Fibroblast of lung (primary cell): ENCODE measurements around the gene SGPL1. TPM values are rescaled to one million over a fixed set of nuclear protein-coding genes. Genes with fewer than 3 reads are reported as not detected.

Experiments used
- DNase-seq, 2 donors: peaks; one replicate each; pipeline versions ENCODE4 v3.0.0 to v3.0.0-alpha.2; 2010; ENCODE audit warnings: low read depth in 2 of 2
- H2AFZ ChIP-seq: 2 replicates; pipeline ENCODE4 v1.5.1; 2012; ENCODE audit warnings: low read length, control low read depth, inconsistent platforms
- H3K27ac ChIP-seq: 2 replicates; pipeline ENCODE4 v1.5.1; 2011; ENCODE audit warnings: low read length, control low read depth; ENCODE audit not compliant: insufficient read depth
- H3K27me3 ChIP-seq: 2 replicates; pipeline ENCODE4 v1.5.1; 2011; ENCODE audit warnings: mild to moderate bottlenecking, low read length; ENCODE audit not compliant: control insufficient read depth, insufficient read depth
- H3K36me3 ChIP-seq: 2 replicates; pipeline ENCODE4 v1.5.1; 2011; ENCODE audit warnings: low read length; ENCODE audit not compliant: control insufficient read depth, insufficient read depth
- H3K4me1 ChIP-seq: 2 replicates; pipeline ENCODE4 v1.5.1; 2011; ENCODE audit warnings: low read length; ENCODE audit not compliant: control insufficient read depth, insufficient read depth; ENCODE audit errors: extremely low read depth
- H3K4me2 ChIP-seq: 2 replicates; pipeline ENCODE4 v1.5.1; 2011; ENCODE audit warnings: low read length, control low read depth; ENCODE audit not compliant: insufficient read depth; ENCODE audit errors: extremely low read depth
- H3K4me3 ChIP-seq, 4 experiments: fragments of 200-600 bp in 1 of 4; sonication (generic) in 1 of 4; replicated peaks in 1 of 4; 2 replicates each; pipeline ENCODE4 v1.5.1; 2011 to 2016; ENCODE audit warnings: low read length in 4 of 4, low read depth in 3 of 4, mild to moderate bottlenecking in 3 of 4, control low read depth in 2 of 4, inconsistent platforms in 1 of 4, mixed read lengths in 1 of 4; ENCODE audit not compliant: insufficient read depth in 1 of 4; ENCODE audit errors: control extremely low read depth in 1 of 4
- H3K79me2 ChIP-seq: 2 replicates; pipeline ENCODE4 v1.5.1; 2012; ENCODE audit warnings: mild to moderate bottlenecking, low read length, inconsistent platforms; ENCODE audit not compliant: control insufficient read depth, insufficient read depth
- H3K9ac ChIP-seq: 2 replicates; pipeline ENCODE4 v1.5.1; 2011; ENCODE audit warnings: mild to moderate bottlenecking, low read length, control low read depth; ENCODE audit not compliant: insufficient read depth
- H3K9me3 ChIP-seq: 2 replicates; pipeline ENCODE4 v1.5.1; 2012; ENCODE audit warnings: low read depth, low read length; ENCODE audit not compliant: control insufficient read depth, insufficient read depth
- H4K20me1 ChIP-seq: 2 replicates; pipeline ENCODE4 v1.5.1; 2011; ENCODE audit warnings: low read length; ENCODE audit not compliant: control insufficient read depth, insufficient read depth; ENCODE audit errors: extremely low read depth
- CTCF ChIP-seq, 2 donors: IDR thresholded peaks in 1 of 2; conservative IDR thresholded peaks in 1 of 2; 1 replicate in 1 of 2; 2 replicates in 1 of 2; pipeline ENCODE4 v1.5.1; 2011 to 2012; ENCODE audit warnings: low read length in 2 of 2, control low read depth in 1 of 2, inconsistent platforms in 1 of 2, low read depth in 1 of 2, mild to moderate bottlenecking in 1 of 2
- EZH2 ChIP-seq: IDR thresholded peaks from 2 replicates; pipeline ENCODE4 v1.5.1; 2012; ENCODE audit warnings: low read length, control low read depth, mild to moderate bottlenecking; ENCODE audit errors: missing control alignments
- polyA plus RNA-seq, 2 donors: library from polyadenylated mRNA; depleted of rRNA in 1 of 2; stranded (reverse) in 1 of 2; unstranded in 1 of 2; fragments of >200 nt; gene quantifications; 2 replicates each; pipeline ENCODE4 v1.2.1, GENCODE V29; 2011 to 2012; ENCODE audit warnings: missing spikeins in 1 of 2
- total RNA-seq: library from RNA; depleted of rRNA; stranded (reverse); fragments of >200 nt; gene quantifications from 2 replicates; pipeline ENCODE4 v1.2.1, GENCODE V29; 2014

The SGPL1 gene
- total and polyA plus RNA-seq, 2 donors (not counting 1 experiment from before 2014, with no cell fraction given), result 21.2 to 40.3 TPM

DNA sequence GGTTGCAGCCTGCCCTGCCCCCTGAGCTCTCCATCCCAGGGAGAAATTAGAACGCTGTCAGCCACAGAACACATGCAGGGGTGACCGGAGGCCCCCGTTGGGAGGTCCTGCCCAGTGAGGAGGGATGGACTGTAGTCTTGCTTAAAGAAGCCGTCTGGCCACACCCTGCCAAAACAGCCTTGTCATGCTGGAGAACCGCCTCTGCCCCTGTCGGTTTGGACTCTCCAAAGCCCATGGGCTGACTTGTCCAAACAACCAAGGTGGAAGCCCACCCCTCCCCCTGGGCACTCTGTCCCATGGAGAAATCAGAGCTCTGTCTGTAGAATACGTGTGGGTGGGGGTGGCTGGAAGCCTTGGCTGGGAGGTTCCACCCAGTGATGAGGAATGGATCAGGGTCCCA is 17.9 kb upstream of the SGPL1 start:
- H3K27ac ChIP-seq, result no peak overlapping the region
- no peaks in the 10 kb centered on the region for H3K36me3 ChIP-seq
- H3K4me3 ChIP-seq, result no peak overlapping the region
- H3K27me3 ChIP-seq, result peaks cover 18% of the 10 kb centered on the region
- no peaks in the 10 kb centered on the region for H3K4me1 ChIP-seq
- no peak overlapping the region for H3K4me2 ChIP-seq
- TF ChIP-seq EZH2 (no peak), CTCF (conservative IDR thresholded peaks at IDR 0.05 in 1 of 2, IDR thresholded peaks at IDR 0.05 in 1 of 2; ENCODE audit: low read depth in 1 of 2, low read length in 2 of 2) (no peak)
- H3K9ac ChIP-seq, result no peak overlapping the region
- no peak overlapping the region for H2AFZ ChIP-seq
- no peaks in the 10 kb centered on the region for H4K20me1 ChIP-seq
- DNase-seq, result no peak
- H3K79me2 ChIP-seq, result no peaks in the 10 kb centered on the region
- no peaks in the 10 kb centered on the region for H3K9me3 ChIP-seq

DNA sequence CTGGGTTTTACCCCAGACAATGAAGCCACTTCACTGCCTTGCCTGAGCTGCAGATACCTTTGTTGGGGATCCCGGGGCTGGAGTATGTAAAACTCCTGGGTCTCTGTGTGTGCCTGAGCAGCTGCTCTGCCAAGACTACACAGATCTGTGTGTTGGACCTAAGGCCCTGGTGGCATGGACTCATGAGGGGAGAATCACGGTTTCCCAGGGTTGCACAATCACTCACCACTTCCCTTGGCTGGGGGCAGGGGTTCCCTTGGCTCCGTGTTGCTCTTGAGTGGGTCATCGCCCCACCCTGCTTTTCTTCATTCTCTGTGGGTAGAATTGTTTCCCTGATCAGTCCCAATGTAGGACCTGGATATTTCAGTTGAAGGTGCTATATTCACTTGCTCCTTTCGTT is 16.6 kb upstream of the SGPL1 start:
- peak in 1 of 2 donors; percentile 35 for DNase-seq
- Histone ChIP-seq H2AFZ (no peak overlapping the region), H3K9me3 (no peaks in the 10 kb centered on the region), H3K79me2 (no peaks in the 10 kb centered on the region), H3K4me3 (no peak overlapping the region), H3K27me3 (peaks cover 18% of the 10 kb centered on the region), H3K4me1 (no peaks in the 10 kb centered on the region), H3K4me2 (no peak overlapping the region), H4K20me1 (no peaks in the 10 kb centered on the region), H3K36me3 (no peaks in the 10 kb centered on the region), H3K27ac (no peak overlapping the region), H3K9ac (no peak overlapping the region)
- TF ChIP-seq EZH2 (no peak), CTCF (conservative IDR thresholded peaks at IDR 0.05 in 1 of 2, IDR thresholded peaks at IDR 0.05 in 1 of 2; ENCODE audit: low read depth in 1 of 2, low read length in 2 of 2) (no peak)

GRCh38 chr10:70801854-70802253 is 13.9 kb upstream of the SGPL1 start:
- H2AFZ ChIP-seq, result no peak overlapping the region
- no peak overlapping the region for H3K4me2 ChIP-seq

More at GRCh38 chr10:70801854-70802253, 13.9 kb upstream of the SGPL1 start:
- Histone ChIP-seq H3K4me3 (no peak overlapping the region), H3K27ac (no peak overlapping the region), H3K36me3 (no peaks in the 10 kb centered on the region), H3K9me3 (no peaks in the 10 kb centered on the region), H3K79me2 (no peaks in the 10 kb centered on the region), H3K4me1 (no peaks in the 10 kb centered on the region), H3K9ac (no peak overlapping the region), H3K27me3 (peaks cover 12% of the 10 kb centered on the region), H4K20me1 (no peaks in the 10 kb centered on the region)
- TF ChIP-seq EZH2 (no peak), CTCF (conservative IDR thresholded peaks at IDR 0.05 in 1 of 2, IDR thresholded peaks at IDR 0.05 in 1 of 2; ENCODE audit: low read depth in 1 of 2, low read length in 2 of 2) (no peak)
- no peak for DNase-seq
